ENCODE measurements around the gene PINK1. TPM values are rescaled to one million over a fixed set of nuclear protein-coding genes. Genes with fewer than 3 reads are reported as not detected.

The PINK1 gene
- total RNA-seq, 4 donors from 2014 or later: 55.6 to 67.4 (median 62.8) TPM

DNA sequence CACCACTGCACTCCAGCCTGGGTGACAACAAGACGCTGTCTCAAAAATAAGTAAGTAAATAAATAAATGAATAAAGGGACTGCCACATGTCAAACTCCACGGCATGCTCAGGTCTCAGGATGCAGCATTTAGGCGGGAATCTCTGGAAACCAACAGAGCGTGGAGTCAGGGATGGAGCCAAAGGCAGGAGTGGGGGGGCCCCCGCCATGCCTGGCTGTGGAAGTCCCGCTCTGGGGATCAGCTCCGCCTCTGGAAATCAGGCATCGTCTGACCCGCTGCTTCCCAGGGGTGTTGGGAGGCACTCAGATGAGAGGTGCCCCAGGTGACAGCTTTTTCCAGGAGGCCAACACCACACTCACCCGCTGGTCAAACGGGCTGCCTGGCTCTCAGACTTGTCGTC lies 64.3 kb downstream of the PINK1 start:
- Histone ChIP-seq H3K27ac (peak overlapping the region; percentile 92 to 95), H3K4me3 (no peak overlapping the region)

GRCh38 chr1:20698195-20698910 lies 65.1 kb downstream of the PINK1 start:
- intact Hi-C loops (cut with DNase I; ENCODE audit: low total_unique reads): loop anchor here (5.0 kb wide), 1 partner anchor 499 kb away; no protein-coding TSS in a partner anchor
- Histone ChIP-seq H3K9me3 (no peaks in the 10 kb centered on the region), H3K4me1 (peaks cover 3 to 5% of the 10 kb centered on the region in 2 donors), H3K27me3 (no peaks in the 10 kb centered on the region), H3K4me3 (no peak overlapping the region), H3K27ac (peak overlapping the region in 1 of 2 donors; percentile 95), H3K36me3 (no peaks in the 10 kb centered on the region)
- no peak for DNase-seq
- TF ChIP-seq, protein P1, sequence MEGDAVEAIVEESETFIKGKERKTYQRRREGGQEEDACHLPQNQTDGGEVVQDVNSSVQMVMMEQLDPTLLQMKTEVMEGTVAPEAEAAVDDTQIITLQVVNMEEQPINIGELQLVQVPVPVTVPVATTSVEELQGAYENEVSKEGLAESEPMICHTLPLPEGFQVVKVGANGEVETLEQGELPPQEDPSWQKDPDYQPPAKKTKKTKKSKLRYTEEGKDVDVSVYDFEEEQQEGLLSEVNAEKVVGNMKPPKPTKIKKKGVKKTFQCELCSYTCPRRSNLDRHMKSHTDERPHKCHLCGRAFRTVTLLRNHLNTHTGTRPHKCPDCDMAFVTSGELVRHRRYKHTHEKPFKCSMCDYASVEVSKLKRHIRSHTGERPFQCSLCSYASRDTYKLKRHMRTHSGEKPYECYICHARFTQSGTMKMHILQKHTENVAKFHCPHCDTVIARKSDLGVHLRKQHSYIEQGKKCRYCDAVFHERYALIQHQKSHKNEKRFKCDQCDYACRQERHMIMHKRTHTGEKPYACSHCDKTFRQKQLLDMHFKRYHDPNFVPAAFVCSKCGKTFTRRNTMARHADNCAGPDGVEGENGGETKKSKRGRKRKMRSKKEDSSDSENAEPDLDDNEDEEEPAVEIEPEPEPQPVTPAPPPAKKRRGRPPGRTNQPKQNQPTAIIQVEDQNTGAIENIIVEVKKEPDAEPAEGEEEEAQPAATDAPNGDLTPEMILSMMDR (IDR thresholded peaks at IDR 0.05): no peak
- no peak for TF ChIP-seq POLR2A (IDR thresholded peaks at IDR 0.05)

More for the DNA sequence above, 64.3 kb downstream of the PINK1 start:
- TF ChIP-seq POLR2A (IDR thresholded peaks at IDR 0.05): no peak
- TF ChIP-seq, protein P1 (IDR thresholded peaks at IDR 0.05): no peak
- intact Hi-C loops (cut with DNase I; ENCODE audit: low total_unique reads): loop anchor here (5.0 kb wide), 1 partner anchor 500 kb away; no protein-coding TSS in a partner anchor
- Histone ChIP-seq H3K36me3 (no peaks in the 10 kb centered on the region), H3K9me3 (no peaks in the 10 kb centered on the region), H3K27me3 (no peaks in the 10 kb centered on the region), H3K4me1 (peaks cover 3 to 5% of the 10 kb centered on the region in 2 donors)
- no peak for DNase-seq

GRCh38 chr1:20699558-20699957 lies 66.3 kb downstream of the PINK1 start:
- H3K9me3 ChIP-seq: no peaks in the 10 kb centered on the region
- no peak overlapping the region for H3K4me3 ChIP-seq
- intact Hi-C loops (cut with DNase I; ENCODE audit: low total_unique reads): loop anchor here (5.0 kb wide), 1 partner anchor 498 kb away; no protein-coding TSS in a partner anchor
- peaks cover 3 to 5% of the 10 kb centered on the region in 2 donors for H3K4me1 ChIP-seq
- no peaks in the 10 kb centered on the region for H3K36me3 ChIP-seq
- no peaks in the 10 kb centered on the region for H3K27me3 ChIP-seq
- H3K27ac ChIP-seq: no peak overlapping the region
- TF ChIP-seq, protein P1 (IDR thresholded peaks at IDR 0.05): no peak
- no peak for TF ChIP-seq POLR2A (IDR thresholded peaks at IDR 0.05)
- no peak for DNase-seq

GRCh38 chr1:20700636-20701215 lies 67.5 kb downstream of the PINK1 start:
- H3K27ac ChIP-seq: no peak overlapping the region
- no peak overlapping the region for H3K4me3 ChIP-seq
- peaks cover 3 to 5% of the 10 kb centered on the region in 2 donors for H3K4me1 ChIP-seq
- TF ChIP-seq, protein P1 (IDR thresholded peaks at IDR 0.05): no peak
- intact Hi-C loops (cut with DNase I; ENCODE audit: low total_unique reads): no loop called here
- no peak for DNase-seq
- no peaks in the 10 kb centered on the region for H3K27me3 ChIP-seq
- H3K9me3 ChIP-seq: no peaks in the 10 kb centered on the region
- no peaks in the 10 kb centered on the region for H3K36me3 ChIP-seq

Other genes starting within 250 kb of the PINK1 start
- gene CAMK2N1, start 147.2 kb upstream of the PINK1 start, total RNA-seq: 10 to 100 TPM; 12.6 to 37.3 (median 19.4) TPM
- gene MUL1, start 125.3 kb upstream of the PINK1 start, total RNA-seq: 10 to 100 TPM; 14.1 to 35.9 (median 29.3) TPM
- gene FAM43B, start 80.9 kb upstream of the PINK1 start, total RNA-seq: 1 to 10 TPM in 3 of 4 donors, not detected in 1; 1.5 to 2.3 (median 2.2) TPM
- gene CDA, start 44.4 kb upstream of the PINK1 start, total RNA-seq: 10 to 100 TPM in 1 of 4 donors, 1 to 10 TPM in 3; 2.3 to 12.2 (median 5.0) TPM
- 100 to 1,000 TPM; 101 to 236 (median 123) TPM for gene DDOST, start 27.9 kb downstream of the PINK1 start, total RNA-seq
- gene KIF17, start 84.5 kb downstream of the PINK1 start, total RNA-seq: 1 to 10 TPM in 2 of 4 donors, under 1 TPM in 1, not detected in 1; 0.77 to 6.3 (median 4.9) TPM
- under 1 TPM in 1 of 4 donors, not detected in 3; 0.55 TPM for gene SH2D5, start 99.2 kb downstream of the PINK1 start, total RNA-seq
- gene HP1BP3, start 153.8 kb downstream of the PINK1 start, total RNA-seq: 100 to 1,000 TPM; 108 to 342 (median 206) TPM